Esophagus muscularis mucosa (tissue), 4 donors: ENCODE data around the gene TEAD3. TPM values are rescaled to one million over a fixed set of nuclear protein-coding genes. Genes with fewer than 3 reads are reported as not detected.
"Not testable (repeated sequence)": the region's sequence is repeated elsewhere in the genome, so short reads cannot be mapped to it uniquely, and the experiment has no call there.

Experiments used
- DNase-seq: peaks from one replicate; pipeline ENCODE4 v3.0.0-alpha.2; 2017; ENCODE audit errors: extremely low spot score
- H3K27ac ChIP-seq, 4 donors: fragments of 200-600 bp; sonication (generic); replicated peaks in 1 of 4; 1 replicate in 3 of 4; 2 replicates in 1 of 4; pipeline ENCODE4 v1.5.1; 2016 to 2019; ENCODE audit warnings: mild to moderate bottlenecking in 1 of 4
- H3K27me3 ChIP-seq, 4 donors: fragments of 200-600 bp; sonication (generic); one replicate each; pipeline versions ENCODE4 v1.5.1 to v1.6.0; 2016 to 2019
- H3K36me3 ChIP-seq, 4 donors: fragments of 200-600 bp; sonication (generic); one replicate each; pipeline ENCODE4 v1.5.1; 2016 to 2019
- H3K4me1 ChIP-seq, 4 donors: fragments of 200-600 bp; sonication (generic); one replicate each; pipeline ENCODE4 v1.5.1; 2016 to 2019
- H3K4me3 ChIP-seq, 4 donors: fragments of 200-600 bp; sonication (generic); 1 replicate in 2 of 4; 2 replicates in 2 of 4; pipeline ENCODE4 v1.5.1; 2016 to 2019; ENCODE audit warnings: mild to moderate bottlenecking in 4 of 4, moderate library complexity in 1 of 4
- H3K9me3 ChIP-seq, 4 donors: fragments of 200-600 bp; sonication (generic); 1 replicate in 3 of 4; 2 replicates in 1 of 4; pipeline ENCODE4 v1.5.1; 2016 to 2019
- CTCF ChIP-seq, 3 experiments: fragments of 200-600 bp in 2 of 3; fragments of 450-650 bp in 1 of 3; sonication (generic) in 2 of 3; IDR thresholded peaks; one replicate each; pipeline ENCODE4 v1.5.1; 2017 to 2019; ENCODE audit warnings: antibody characterized with exemption in 3 of 3, mild to moderate bottlenecking in 2 of 3, moderate library complexity in 1 of 3
- EP300 ChIP-seq: sonication (generic); formaldehyde crosslinking; IDR thresholded peaks from one replicate; pipeline ENCODE4 v1.6.1; 2017; ENCODE audit warnings: antibody characterized with exemption
- POLR2A ChIP-seq: fragments of 450-650 bp; IDR thresholded peaks from one replicate; pipeline ENCODE4 v1.6.1; 2017; ENCODE audit warnings: antibody characterized with exemption, moderate library complexity, mild to moderate bottlenecking, low read depth
- POLR2AphosphoS5 ChIP-seq, 2 donors: sonication (generic); formaldehyde crosslinking; IDR thresholded peaks; one replicate each; pipeline ENCODE4 v1.6.1; 2017; ENCODE audit warnings: antibody characterized with exemption in 2 of 2
- WGBS: methylation state at CpG from one replicate; pipeline ENCODE4 v1.1.5; 2018; 5-methylcytosine and 5-hydroxymethylcytosine counted together
- intact Hi-C: fragments of 100-400 bp; cut with DNase I; formaldehyde crosslinking; loops from one replicate; pipeline ENCODE4 v1.15.1; 2023
- total RNA-seq, 4 donors: library from RNA; depleted of rRNA; stranded (reverse); fragments of >200 nt; gene quantifications; one replicate each; pipeline versions ENCODE4 v1.1.0 to v1.2.1, GENCODE V29; 2016

Gene TEAD3
- total RNA-seq, 4 donors from 2014 or later: 71.4 to 123 (median 78.5) TPM

GRCh38 chr6:35443341-35444030 is 53.4 kb downstream of the TEAD3 start:
- intact Hi-C loops: no loop called here
- Histone ChIP-seq H3K4me3 (no peak overlapping the region), H3K27ac (no peak overlapping the region), H3K9me3 (no peaks in the 10 kb centered on the region), H3K36me3 (no peaks in the 10 kb centered on the region), H3K4me1 (no peaks in the 10 kb centered on the region), H3K27me3 (no peaks in the 10 kb centered on the region)
- DNase-seq: no peak
- no peak for TF ChIP-seq CTCF (IDR thresholded peaks at IDR 0.05)
- TF ChIP-seq POLR2A: no peak
- TF ChIP-seq POLR2AphosphoS5 (IDR thresholded peaks at IDR 0.05): no peak
- TF ChIP-seq EP300: no peak
- WGBS: 90% methylated on average over 4 of the region's 9 CpGs

GRCh38 chr6:35442693-35443092 is 54.2 kb downstream of the TEAD3 start:
- no peaks in the 10 kb centered on the region for H3K27me3 ChIP-seq
- WGBS: 82% methylated on average over 2 of the region's 5 CpGs
- intact Hi-C loops: no loop called here
- no peak for DNase-seq
- H3K4me3 ChIP-seq: no peak overlapping the region
- H3K9me3 ChIP-seq: no peaks in the 10 kb centered on the region
- no peak overlapping the region for H3K27ac ChIP-seq
- H3K36me3 ChIP-seq: no peaks in the 10 kb centered on the region
- TF ChIP-seq POLR2AphosphoS5 (IDR thresholded peaks at IDR 0.05): no peak
- TF ChIP-seq EP300: no peak
- TF ChIP-seq CTCF (IDR thresholded peaks at IDR 0.05): no peak
- TF ChIP-seq POLR2A: no peak
- H3K4me1 ChIP-seq: no peaks in the 10 kb centered on the region

DNA sequence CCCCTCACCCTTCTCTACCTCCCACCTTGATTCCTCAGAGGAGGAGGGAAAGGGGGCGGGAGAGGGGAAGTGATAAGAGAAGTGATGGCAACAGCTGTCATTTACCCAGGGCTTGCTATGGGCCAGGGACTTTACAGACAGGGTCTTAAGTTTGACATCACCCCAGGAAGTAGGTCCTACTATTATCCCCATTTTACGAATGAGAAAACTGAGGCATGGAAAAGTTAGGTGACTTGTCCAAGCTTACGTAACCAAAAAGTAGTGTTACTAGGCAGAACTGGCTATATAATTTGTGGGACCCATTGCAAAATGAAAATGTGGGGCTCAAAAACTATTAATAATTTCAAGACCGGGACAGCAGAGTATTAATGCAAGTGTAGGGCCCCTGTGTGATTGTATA is 55.2 kb downstream of the TEAD3 start:
- 90% methylated on average over 4 of the region's 4 CpGs for WGBS
- no peaks in the 10 kb centered on the region for H3K27me3 ChIP-seq
- TF ChIP-seq CTCF (IDR thresholded peaks at IDR 0.05) (no peak), EP300 (no peak), POLR2A (no peak), POLR2AphosphoS5 (IDR thresholded peaks at IDR 0.05) (no peak)

GRCh38 chr6:35441205-35441604 is 55.7 kb downstream of the TEAD3 start:
- H3K27me3 ChIP-seq: no peaks in the 10 kb centered on the region
- intact Hi-C loops: no loop called here
- TF ChIP-seq POLR2AphosphoS5 (IDR thresholded peaks at IDR 0.05) (no peak), CTCF (IDR thresholded peaks at IDR 0.05) (no peak), EP300 (no peak), POLR2A (no peak)
- H3K4me1 ChIP-seq: no peaks in the 10 kb centered on the region
- no peaks in the 10 kb centered on the region for H3K9me3 ChIP-seq
- 86% methylated on average over 2 of the region's 3 CpGs for WGBS
- no peaks in the 10 kb centered on the region for H3K36me3 ChIP-seq
- H3K27ac ChIP-seq: no peak overlapping the region
- H3K4me3 ChIP-seq: no peak overlapping the region
- DNase-seq: no peak

More for the DNA sequence above, 55.2 kb downstream of the TEAD3 start:
- no peak for DNase-seq
- Histone ChIP-seq H3K9me3 (no peaks in the 10 kb centered on the region), H3K27ac (no peak overlapping the region), H3K4me1 (no peaks in the 10 kb centered on the region), H3K36me3 (no peaks in the 10 kb centered on the region), H3K4me3 (no peak overlapping the region)
- intact Hi-C loops: no loop called here

DNA sequence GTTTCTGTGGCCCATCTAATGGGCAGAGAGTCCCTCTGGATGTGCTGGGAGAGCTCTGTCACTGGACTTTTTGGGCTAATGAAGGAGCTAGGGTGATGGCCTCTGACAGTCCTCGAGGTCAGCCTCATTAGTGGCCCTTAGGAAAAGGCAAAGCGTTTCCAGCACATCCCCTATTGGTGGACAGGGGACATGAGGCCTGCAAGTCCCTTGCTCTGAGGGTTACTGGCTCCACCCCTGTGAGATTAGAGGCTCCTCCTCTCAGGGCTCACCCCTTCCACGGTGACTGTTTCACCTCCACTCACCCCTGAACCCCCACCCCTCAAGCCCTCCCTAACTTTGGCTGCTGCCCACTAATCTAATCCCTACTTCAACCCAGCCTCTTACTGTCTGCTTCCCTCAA is 57.6 kb downstream of the TEAD3 start:
- no peak for TF ChIP-seq POLR2A
- no peak for TF ChIP-seq EP300
- TF ChIP-seq CTCF (IDR thresholded peaks at IDR 0.05): no peak
- TF ChIP-seq POLR2AphosphoS5 (IDR thresholded peaks at IDR 0.05): no peak
- Histone ChIP-seq H3K4me3 (no peak overlapping the region), H3K9me3 (no peaks in the 10 kb centered on the region), H3K4me1 (peaks cover 0 to 9% (median 7%) of the 10 kb centered on the region in 4 donors), H3K27me3 (no peaks in the 10 kb centered on the region), H3K27ac (no peak overlapping the region), H3K36me3 (no peaks in the 10 kb centered on the region)
- no peak for DNase-seq
- 46% methylated on average over 3 of the region's 3 CpGs for WGBS
- intact Hi-C loops: no loop called here

GRCh38 chr6:35438378-35439065 is 58.4 kb downstream of the TEAD3 start:
- 88% methylated on average over 7 of the region's 7 CpGs for WGBS
- not testable (repeated sequence) for DNase-seq, H3K4me3 ChIP-seq

More at GRCh38 chr6:35438378-35439065, 58.4 kb downstream of the TEAD3 start:
- H3K27me3 ChIP-seq, intact Hi-C loops, H3K9me3 ChIP-seq, H3K36me3 ChIP-seq, H3K27ac ChIP-seq, H3K4me1 ChIP-seq: not testable (repeated sequence)
